Stimulated activated CD8-positive, alpha-beta memory T cell treated with anti-CD3 and anti-CD28 coated beads, Interleukin-7, amount 100 ng/mL, for 1 hour (primary cell): Measurements from ENCODE around the gene SLC27A6.
"Not testable (repeated sequence)": the region's sequence is repeated elsewhere in the genome, so short reads cannot be mapped to it uniquely, and the experiment has no call there.

Experiments
- DNase-seq, 2 donors: peaks; one replicate each; pipeline ENCODE4 v3.0.0-alpha.2; 2020; ENCODE audit warnings: low read depth in 2 of 2

SLC27A6 gene

DNA sequence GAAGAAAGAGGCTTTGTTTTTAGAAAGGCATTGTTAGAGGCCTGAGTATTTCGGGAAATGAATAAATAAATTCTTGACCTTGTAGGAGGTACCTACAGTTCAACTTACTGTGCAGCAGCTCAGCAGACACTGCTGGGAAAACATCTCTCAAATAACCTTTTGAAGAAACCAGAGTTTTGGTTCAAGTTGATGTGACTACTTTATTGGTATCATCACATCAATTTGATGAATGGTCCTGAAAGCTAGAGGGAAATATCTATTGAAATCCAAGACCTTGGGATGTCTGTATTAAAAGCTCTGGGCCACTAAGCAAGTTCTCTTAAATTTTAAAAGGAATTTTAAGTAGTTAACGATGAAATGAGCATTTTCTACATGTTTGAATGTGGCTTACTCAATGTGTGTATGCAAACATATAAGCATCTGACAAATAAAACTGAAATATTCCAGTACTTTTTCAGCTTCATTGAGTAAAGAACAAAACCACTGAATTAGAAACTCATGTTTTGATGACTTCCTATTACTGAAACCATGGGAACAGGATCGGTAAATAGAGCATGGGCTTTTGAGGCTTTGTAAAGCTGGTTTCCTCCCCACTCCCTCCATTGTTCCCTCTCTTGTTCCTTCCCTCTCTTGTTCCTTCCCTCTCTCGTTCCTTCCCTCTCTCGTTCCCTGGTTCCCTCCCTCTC lies 36.7 kb downstream of the SLC27A6 start:
- no peak for DNase-seq

- DNase-seq, result no peak
These were observed 37.2 kb downstream of the SLC27A6 start for GRCh38 chr5:129002527-129002842.

GRCh38 chr5:129003232-129003631 lies 37.9 kb downstream of the SLC27A6 start:
- no peak for DNase-seq

DNA sequence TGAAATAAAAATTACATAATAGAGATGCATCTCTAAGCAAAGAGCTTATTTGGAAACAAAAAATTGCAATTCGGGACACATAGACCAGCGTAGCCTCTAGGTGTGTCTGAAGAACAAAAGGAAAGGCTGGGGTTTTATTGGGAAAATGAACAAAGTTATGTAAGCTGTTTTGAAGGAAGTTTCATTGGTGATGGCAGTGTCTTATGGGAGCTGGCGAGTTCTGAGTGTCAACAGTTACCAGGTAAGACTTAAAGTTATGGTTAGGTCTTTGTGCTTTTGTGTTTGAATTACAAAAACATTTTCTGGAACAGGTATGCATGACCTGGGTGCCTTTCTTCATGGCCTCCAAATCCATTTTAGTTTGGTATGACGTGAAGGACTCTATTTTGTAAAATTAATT lies 48.9 kb downstream of the SLC27A6 start:
- no peak for DNase-seq

- no peak for DNase-seq
These were observed 53.5 kb downstream of the SLC27A6 start for GRCh38 chr5:129018837-129019236.

DNA sequence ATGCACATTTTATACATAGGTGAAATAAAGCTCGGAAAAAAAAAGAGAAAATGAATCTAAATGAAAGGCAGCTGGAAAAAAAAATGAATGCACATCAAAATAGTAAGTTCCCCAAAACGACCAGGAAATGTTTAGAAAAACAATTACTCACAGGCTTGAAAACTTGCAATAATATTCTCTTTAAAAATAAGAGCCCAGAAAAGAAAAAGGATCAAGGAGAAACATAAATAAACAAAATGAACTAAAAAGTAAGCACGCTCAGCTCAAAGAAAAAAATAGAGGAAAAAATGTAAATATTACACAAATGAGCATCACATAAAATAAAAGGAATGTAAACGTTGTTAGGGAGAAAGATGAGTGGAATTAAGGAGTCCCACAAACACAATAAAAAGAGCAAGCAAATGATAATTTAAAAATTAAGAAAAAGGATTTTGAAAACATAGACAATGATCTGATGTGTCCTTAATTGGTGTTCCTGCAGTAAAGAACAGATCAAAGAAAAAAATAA lies 54.2 kb downstream of the SLC27A6 start:
- DNase-seq, result no peak

DNA sequence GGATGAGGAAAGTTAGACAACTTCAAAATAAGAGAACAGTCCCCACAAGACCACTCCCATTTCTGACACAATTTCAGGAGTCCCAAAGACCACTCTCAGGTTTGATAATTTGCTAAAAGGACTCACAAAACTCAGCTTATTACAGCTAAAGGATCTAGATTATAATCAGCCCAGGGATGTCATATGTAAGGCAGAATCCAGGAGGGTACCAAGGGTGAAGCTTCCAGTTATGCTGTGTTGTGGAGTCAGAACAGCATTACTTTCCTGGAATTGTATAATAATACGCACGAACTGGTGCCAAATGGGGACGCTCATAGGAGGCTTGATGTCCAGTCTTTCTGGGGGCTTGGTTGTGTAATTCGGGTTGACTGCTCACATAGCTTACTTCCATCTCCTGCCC lies 55.4 kb downstream of the SLC27A6 start:
- DNase-seq, result no peak

GRCh38 chr5:129021744-129022143 lies 56.5 kb downstream of the SLC27A6 start:
- DNase-seq, result no peak

DNA sequence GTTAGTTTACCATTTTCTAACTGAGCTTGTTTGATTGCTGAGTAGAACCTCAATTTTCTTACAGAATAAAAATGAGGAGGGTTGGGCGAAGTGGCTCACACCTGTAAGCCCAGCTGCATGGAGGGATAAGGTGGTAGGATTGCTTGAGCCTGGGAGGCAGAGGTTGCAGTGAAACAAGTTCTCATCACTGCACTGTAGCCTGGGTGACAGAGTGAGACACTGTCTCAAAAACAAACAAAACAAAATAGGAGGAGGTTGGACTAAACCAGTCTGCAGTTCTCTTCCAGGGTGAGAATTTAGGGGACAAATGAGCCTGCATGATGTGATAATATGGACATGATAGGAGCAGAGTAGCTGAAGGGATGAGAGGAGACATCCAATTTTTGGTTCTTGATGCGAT lies 57.3 kb downstream of the SLC27A6 start:
- no peak for DNase-seq

- DNase-seq, result no peak
These were observed 62.0 kb downstream of the SLC27A6 start for GRCh38 chr5:129027260-129027659.

DNA sequence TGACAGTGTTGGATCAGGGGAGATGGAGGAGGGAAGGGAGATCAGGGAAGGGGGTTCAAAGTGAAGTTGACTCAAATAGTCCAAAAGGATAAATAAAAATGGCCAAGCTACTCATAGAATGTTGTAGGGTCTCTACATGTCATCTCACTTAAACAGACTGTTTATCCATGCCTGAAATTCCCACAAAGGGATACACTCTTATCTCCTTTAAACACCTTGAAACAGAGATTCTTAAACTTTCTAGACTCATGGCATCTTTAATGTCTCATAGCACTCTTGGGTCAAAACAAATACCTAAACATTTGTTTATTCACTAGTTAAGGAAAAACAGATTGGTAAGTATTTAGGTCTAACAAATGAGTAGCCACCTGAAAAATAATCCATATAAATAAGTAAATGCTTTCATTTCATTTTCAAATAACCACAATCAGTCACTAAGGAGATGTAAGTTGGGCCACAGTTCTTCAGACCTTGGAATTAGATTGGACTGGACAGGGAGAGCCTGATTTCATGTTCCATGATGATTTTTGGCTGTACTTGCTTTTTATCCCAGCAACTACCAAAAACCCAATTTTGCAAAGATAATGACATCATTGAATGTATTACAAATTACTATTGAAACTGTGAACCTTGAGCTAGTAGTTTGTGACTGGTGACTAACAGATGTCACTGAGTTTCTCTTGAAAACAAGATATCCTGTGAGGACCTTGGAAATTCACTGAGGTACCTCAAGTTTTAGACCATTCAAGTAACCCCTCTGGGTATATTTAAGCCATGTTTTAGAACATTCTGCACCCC lies 66.8 kb downstream of the SLC27A6 start:
- no peak for DNase-seq

GRCh38 chr5:129036257-129036656 lies 71.0 kb downstream of the SLC27A6 start:
- not testable (repeated sequence) for DNase-seq

GRCh38 chr5:129041196-129041881 lies 76.1 kb downstream of the SLC27A6 start:
- no peak for DNase-seq

DNA sequence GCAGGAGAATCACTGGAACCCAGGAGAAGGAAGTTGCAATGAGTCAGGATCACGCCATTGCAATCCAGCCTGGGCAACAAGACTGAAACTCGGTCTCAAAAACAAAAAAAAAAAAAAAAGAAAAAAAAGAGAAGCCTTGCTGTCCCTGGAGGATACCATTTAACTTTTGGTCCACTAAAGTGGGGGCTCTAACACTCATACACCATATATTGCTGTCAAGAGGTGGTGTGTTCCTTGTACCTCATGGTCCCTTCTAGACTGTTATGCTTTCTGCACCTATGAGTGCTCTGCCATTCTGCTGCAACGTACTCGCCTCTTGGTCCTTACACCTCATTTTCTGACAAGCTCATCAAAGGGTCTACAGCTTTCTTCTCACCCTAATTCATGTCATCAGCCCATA lies 77.0 kb downstream of the SLC27A6 start:
- no peak for DNase-seq

DNA sequence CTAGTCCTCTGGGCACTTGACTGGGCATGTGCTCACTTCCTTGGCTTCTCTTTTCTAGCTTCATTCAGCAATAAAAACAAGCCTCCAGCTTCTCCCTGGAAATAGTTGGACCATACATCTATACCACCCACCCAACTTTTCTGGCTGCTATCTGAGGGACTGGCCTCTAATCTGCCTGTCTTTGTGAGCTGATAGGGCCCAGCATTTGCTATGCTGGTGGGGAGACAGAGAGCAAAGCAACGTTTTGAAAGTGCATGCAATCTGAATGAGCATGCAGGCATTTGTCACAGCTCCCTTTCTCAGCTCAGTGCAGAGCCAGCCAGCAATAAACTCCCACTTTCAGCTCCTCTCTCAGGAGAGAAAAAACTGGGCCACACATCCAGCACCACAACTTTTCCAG lies 78.6 kb downstream of the SLC27A6 start:
- no peak for DNase-seq

DNA sequence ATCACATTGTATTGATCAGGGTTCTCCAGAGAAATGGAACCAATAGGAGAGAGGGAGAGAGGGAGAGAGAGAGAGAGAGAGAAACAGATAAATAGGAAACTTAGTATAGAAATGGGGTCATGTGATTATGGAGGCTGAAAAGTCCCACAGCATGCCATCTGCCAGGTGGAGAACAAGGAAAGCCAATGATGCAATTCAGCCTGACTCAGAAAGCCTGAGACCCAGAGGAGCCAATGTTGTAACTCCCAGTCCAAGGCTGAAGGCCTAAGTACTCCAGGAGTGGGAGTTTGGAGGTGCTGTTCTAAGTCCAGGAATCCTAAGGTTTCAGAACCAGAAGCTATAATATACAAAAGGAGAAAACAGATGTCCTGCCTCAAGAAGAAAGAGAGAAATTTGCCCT lies 80.9 kb downstream of the SLC27A6 start:
- no peak for DNase-seq

DNA sequence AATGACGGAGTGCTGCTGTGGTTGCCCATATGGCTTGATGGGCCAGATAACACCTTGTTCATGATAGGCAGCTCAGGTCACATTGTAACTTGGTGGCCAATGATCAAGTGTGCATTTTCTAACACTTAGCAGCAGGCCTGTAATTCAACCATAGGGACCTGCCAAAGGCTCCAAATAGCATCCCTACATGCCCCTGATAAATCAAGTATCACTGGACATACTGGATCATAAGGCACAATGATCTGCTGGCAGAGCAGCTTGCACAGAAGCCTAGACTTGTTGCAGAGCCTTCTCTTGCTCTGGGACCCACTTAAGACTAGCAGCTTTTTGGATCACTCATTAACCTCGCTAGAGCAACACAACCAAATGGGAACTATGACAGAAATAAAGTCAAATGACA lies 83.2 kb downstream of the SLC27A6 start:
- no peak for DNase-seq

GRCh38 chr5:129049126-129049799 lies 84.0 kb downstream of the SLC27A6 start:
- no peak for DNase-seq

DNA sequence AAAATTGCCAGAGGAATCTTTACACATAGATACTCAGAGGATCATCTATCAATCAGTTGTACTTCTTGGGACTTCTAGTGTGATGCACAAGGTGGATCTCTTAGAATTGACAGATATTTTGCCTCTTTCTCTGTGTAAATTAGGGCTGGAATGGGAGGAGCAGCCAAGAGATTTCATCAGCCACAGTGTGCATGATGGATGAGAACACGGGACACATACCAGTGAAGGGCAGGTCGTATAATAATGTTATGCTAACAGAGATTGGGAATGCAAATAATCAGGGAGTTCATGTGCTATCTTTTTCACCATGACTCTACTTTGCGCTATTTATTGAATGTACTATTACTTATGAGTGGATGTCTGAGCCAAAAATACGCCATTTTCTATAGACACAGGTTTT lies 86.0 kb downstream of the SLC27A6 start:
- DNase-seq, result no peak

- DNase-seq, result no peak
These were observed 88.2 kb downstream of the SLC27A6 start for GRCh38 chr5:129053438-129053837.

GRCh38 chr5:129057329-129057728 lies 92.0 kb downstream of the SLC27A6 start:
- DNase-seq, result no peak

GRCh38 chr5:129061849-129062248 lies 96.6 kb downstream of the SLC27A6 start:
- no peak for DNase-seq
